ENCODE data around the gene EPS8L1.
"Not testable (repeated sequence)": the region's sequence is repeated elsewhere in the genome, so short reads cannot be mapped to it uniquely, and the experiment has no call there.

The EPS8L1 gene

GRCh38 chr19:55075371-55075998, at the start of gene EPS8L1:
Gene EPS8L1 (plus strand): TSS chr19:55075869. CDS start chr19:55076445, 576 bp downstream.
- H3K36me3 ChIP-seq: no peaks in the 10 kb centered on the region
- peaks cover 13% of the 10 kb centered on the region for H3K27me3 ChIP-seq
- H3K9me3 ChIP-seq: 0 out of 2 replicates have a peak, but pooled peaks cover 4% of the 10 kb centered on the region
- no peak for TF ChIP-seq Cebpa-rat (IDR thresholded peaks at IDR 0.05)
- H3K4me1 ChIP-seq: peaks cover 18% of the 10 kb centered on the region
- no peak within 1 kb of the TSS for H3K4me3 ChIP-seq
- H3K9ac ChIP-seq: no peak within 1 kb of the TSS
- no peaks in the 10 kb centered on the region for H4K20me1 ChIP-seq
- no peak within 1 kb of the TSS for H3K27ac ChIP-seq
- H3K4me2 ChIP-seq: no peak within 1 kb of the TSS

- H3K4me2 ChIP-seq, H3K4me3 ChIP-seq, H3K27ac ChIP-seq, H3K9ac ChIP-seq, H3K27me3 ChIP-seq, H4K20me1 ChIP-seq: not testable (repeated sequence)
- peaks cover 61% of the 10 kb centered on the region for H3K9me3 ChIP-seq
- H3K36me3 ChIP-seq: peaks cover 40% of the 10 kb centered on the region
- H3K4me1 ChIP-seq: peaks cover 27% of the 10 kb centered on the region
Observed at GRCh38 chr19:55027140-55027471, 48.6 kb upstream of the EPS8L1 start.

GRCh38 chr19:55027472-55028337, 48.0 kb upstream of the EPS8L1 start:
- no peaks in the 10 kb centered on the region for H3K27me3 ChIP-seq
- no peak overlapping the region for H3K4me3 ChIP-seq
- H3K27ac ChIP-seq: peak overlapping the region; percentile 68
- H3K9me3 ChIP-seq: peaks cover 62% of the 10 kb centered on the region
- H3K36me3 ChIP-seq: peaks cover 46% of the 10 kb centered on the region
- no peaks in the 10 kb centered on the region for H4K20me1 ChIP-seq
- no peak overlapping the region for H3K9ac ChIP-seq
- TF ChIP-seq Cebpa-rat (IDR thresholded peaks at IDR 0.05): no peak
- H3K4me2 ChIP-seq: peak overlapping the region; percentile 85
- H3K4me1 ChIP-seq: peaks cover 27% of the 10 kb centered on the region

- no peak for TF ChIP-seq Cebpa-rat (IDR thresholded peaks at IDR 0.05)
- no peak overlapping the region for H3K9ac ChIP-seq
- no peaks in the 10 kb centered on the region for H4K20me1 ChIP-seq
- peaks cover 59% of the 10 kb centered on the region for H3K9me3 ChIP-seq
- H3K27me3 ChIP-seq: no peaks in the 10 kb centered on the region
- peaks cover 39% of the 10 kb centered on the region for H3K36me3 ChIP-seq
- H3K27ac ChIP-seq: peak overlapping the region; percentile 68
- peaks cover 27% of the 10 kb centered on the region for H3K4me1 ChIP-seq
- H3K4me3 ChIP-seq: no peak overlapping the region
- H3K4me2 ChIP-seq: peak overlapping the region; percentile 85
Observed at GRCh38 chr19:55028757-55029156, 46.9 kb upstream of the EPS8L1 start.

GRCh38 chr19:55031178-55031577, 44.5 kb upstream of the EPS8L1 start:
- no peak overlapping the region for H3K27ac ChIP-seq
- no peak overlapping the region for H3K4me3 ChIP-seq
- H3K9me3 ChIP-seq: peaks cover 35% of the 10 kb centered on the region
- peaks cover 10% of the 10 kb centered on the region; the same call in 1 of the 2 replicates for H4K20me1 ChIP-seq
- peaks cover 27% of the 10 kb centered on the region for H3K4me1 ChIP-seq
- TF ChIP-seq Cebpa-rat (IDR thresholded peaks at IDR 0.05): no peak
- H3K27me3 ChIP-seq: no peaks in the 10 kb centered on the region
- H3K9ac ChIP-seq: no peak overlapping the region
- H3K4me2 ChIP-seq: no peak overlapping the region
- H3K36me3 ChIP-seq: peaks cover 25% of the 10 kb centered on the region

GRCh38 chr19:55032170-55032800, 43.4 kb upstream of the EPS8L1 start:
- peaks cover 28% of the 10 kb centered on the region for H3K9me3 ChIP-seq
- peaks cover 17% of the 10 kb centered on the region for H4K20me1 ChIP-seq
- peaks cover 25% of the 10 kb centered on the region for H3K36me3 ChIP-seq
- no peaks in the 10 kb centered on the region for H3K27me3 ChIP-seq
- no peak overlapping the region for H3K9ac ChIP-seq
- TF ChIP-seq Cebpa-rat (IDR thresholded peaks at IDR 0.05): no peak
- no peak overlapping the region for H3K27ac ChIP-seq
- H3K4me2 ChIP-seq: no peak overlapping the region
- peaks cover 27% of the 10 kb centered on the region for H3K4me1 ChIP-seq
- H3K4me3 ChIP-seq: no peak overlapping the region

- H3K9ac ChIP-seq, H3K27me3 ChIP-seq, H3K4me3 ChIP-seq, H3K27ac ChIP-seq, H3K4me2 ChIP-seq: not testable (repeated sequence)
- Histone ChIP-seq H3K36me3 (peaks cover 30% of the 10 kb centered on the region), H4K20me1 (peaks cover 22% of the 10 kb centered on the region), H3K9me3 (peaks cover 28% of the 10 kb centered on the region), H3K4me1 (peaks cover 19% of the 10 kb centered on the region)
Observed at GRCh38 chr19:55032976-55033643, 42.6 kb upstream of the EPS8L1 start.

GRCh38 chr19:55034751-55035150, 40.9 kb upstream of the EPS8L1 start:
- H3K4me1 ChIP-seq: peaks cover 6% of the 10 kb centered on the region
- no peak for TF ChIP-seq Cebpa-rat (IDR thresholded peaks at IDR 0.05)
- H3K9ac ChIP-seq: no peak overlapping the region
- H3K36me3 ChIP-seq: peaks cover 46% of the 10 kb centered on the region
- no peak overlapping the region for H3K4me2 ChIP-seq
- no peak overlapping the region for H3K27ac ChIP-seq
- peaks cover 36% of the 10 kb centered on the region for H3K9me3 ChIP-seq
- H3K27me3 ChIP-seq: no peaks in the 10 kb centered on the region
- peaks cover 38% of the 10 kb centered on the region for H4K20me1 ChIP-seq
- no peak overlapping the region for H3K4me3 ChIP-seq

GRCh38 chr19:55036058-55036457, 39.6 kb upstream of the EPS8L1 start:
- H3K4me2 ChIP-seq: no peak overlapping the region
- no peak overlapping the region for H3K27ac ChIP-seq
- no peak for TF ChIP-seq Cebpa-rat (IDR thresholded peaks at IDR 0.05)

GRCh38 chr19:55037603-55038002, 38.1 kb upstream of the EPS8L1 start:
- H3K36me3 ChIP-seq: peaks cover 36% of the 10 kb centered on the region
- peaks cover 66% of the 10 kb centered on the region for H4K20me1 ChIP-seq
- not testable (repeated sequence) for H3K9ac ChIP-seq, H3K4me2 ChIP-seq, H3K27ac ChIP-seq, H3K4me3 ChIP-seq, H3K27me3 ChIP-seq
- peaks cover 16% of the 10 kb centered on the region for H3K9me3 ChIP-seq
- H3K4me1 ChIP-seq: peaks cover 17% of the 10 kb centered on the region

More at GRCh38 chr19:55036058-55036457, 39.6 kb upstream of the EPS8L1 start:
- H3K4me3 ChIP-seq: no peak overlapping the region
- H3K9me3 ChIP-seq: peaks cover 31% of the 10 kb centered on the region
- no peak overlapping the region for H3K9ac ChIP-seq
- peaks cover 1% of the 10 kb centered on the region; the same call in 1 of the 2 replicates for H3K4me1 ChIP-seq
- peaks cover 51% of the 10 kb centered on the region for H4K20me1 ChIP-seq
- peaks cover 47% of the 10 kb centered on the region for H3K36me3 ChIP-seq
- H3K27me3 ChIP-seq: no peaks in the 10 kb centered on the region

GRCh38 chr19:55040654-55041053, 35.0 kb upstream of the EPS8L1 start:
- H3K27ac ChIP-seq, H3K9ac ChIP-seq, H3K4me2 ChIP-seq, H3K9me3 ChIP-seq, H3K4me3 ChIP-seq, H3K27me3 ChIP-seq: not testable (repeated sequence)
- Histone ChIP-seq H4K20me1 (peaks cover 87% of the 10 kb centered on the region), H3K4me1 (peaks cover 23% of the 10 kb centered on the region), H3K36me3 (peaks cover 61% of the 10 kb centered on the region)
